ENCODE measurements around the gene LRRIQ4.

LRRIQ4 gene

DNA sequence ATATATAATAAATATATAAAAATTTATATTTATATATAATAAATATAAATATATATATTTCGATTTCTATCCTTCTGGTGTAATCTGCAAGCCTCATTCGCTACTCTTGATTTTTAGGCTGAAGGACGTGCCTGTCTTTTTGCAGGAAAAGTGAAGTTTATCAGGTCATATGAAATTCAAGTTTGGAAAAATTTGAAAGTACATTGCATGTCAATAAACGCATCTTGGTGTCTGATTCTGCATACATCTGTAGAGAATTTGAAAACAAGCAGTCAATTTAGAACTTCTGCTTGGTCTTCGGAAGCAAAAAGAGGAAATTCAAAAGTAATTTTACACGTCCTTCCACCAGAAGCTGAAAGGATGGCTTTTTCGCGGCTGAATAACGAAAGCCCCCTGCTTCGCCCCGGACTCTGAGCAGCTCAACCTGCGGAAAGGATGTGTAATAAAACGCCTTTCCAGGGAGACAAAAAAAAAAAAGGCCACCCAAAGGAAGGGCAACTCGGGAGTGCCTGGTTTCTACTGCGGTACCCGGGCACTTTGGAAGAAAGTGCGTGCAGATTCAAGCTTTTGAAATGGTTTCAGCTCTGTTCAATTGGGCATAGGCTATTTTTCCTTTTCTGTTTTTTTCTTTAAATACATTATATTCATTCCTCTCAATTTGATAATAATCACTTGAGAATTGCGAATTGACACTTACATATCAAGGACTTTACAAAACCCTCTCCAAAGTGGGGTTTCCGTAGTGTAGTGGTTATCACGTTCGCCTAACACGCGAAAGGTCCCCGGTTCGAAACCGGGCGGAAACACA, 41.0 kb upstream of the LRRIQ4 start:
- Histone ChIP-seq H3K9me3 (no peaks in the 10 kb centered on the region), H3K27ac (peak overlapping the region; percentile 93 to 96), H3K27me3 (no peaks in the 10 kb centered on the region), H3K4me1 (peaks cover 0 to 24% (median 19%) of the 10 kb centered on the region in 4 donors), H3K4me3 (peak overlapping the region; percentile 61 to 90), H3K36me3 (peaks cover 7 to 13% (median 10%) of the 10 kb centered on the region in 3 donors)
- no peak for TF ChIP-seq CTCF (IDR thresholded peaks at IDR 0.05)
- peak; percentile 47 to 69 for DNase-seq
- intact Hi-C loops (cut with DNase I; ENCODE audit: low total_unique reads) = no loop called here

GRCh38 chr3:169772305-169772896, 40.3 kb upstream of the LRRIQ4 start:
- no peak for TF ChIP-seq CTCF (IDR thresholded peaks at IDR 0.05)
- peak overlapping the region; percentile 61 to 90 for H3K4me3 ChIP-seq
- H3K4me1 ChIP-seq = peaks cover 0 to 24% (median 20%) of the 10 kb centered on the region in 4 donors
- H3K9me3 ChIP-seq = no peaks in the 10 kb centered on the region
- peak overlapping the region; percentile 93 to 96 for H3K27ac ChIP-seq
- intact Hi-C loops (cut with DNase I; ENCODE audit: low total_unique reads) = no loop called here
- DNase-seq = peak; percentile 65 to 89
- H3K27me3 ChIP-seq = no peaks in the 10 kb centered on the region
- H3K36me3 ChIP-seq = peaks cover 14 to 19% (median 17%) of the 10 kb centered on the region in 3 donors

DNA sequence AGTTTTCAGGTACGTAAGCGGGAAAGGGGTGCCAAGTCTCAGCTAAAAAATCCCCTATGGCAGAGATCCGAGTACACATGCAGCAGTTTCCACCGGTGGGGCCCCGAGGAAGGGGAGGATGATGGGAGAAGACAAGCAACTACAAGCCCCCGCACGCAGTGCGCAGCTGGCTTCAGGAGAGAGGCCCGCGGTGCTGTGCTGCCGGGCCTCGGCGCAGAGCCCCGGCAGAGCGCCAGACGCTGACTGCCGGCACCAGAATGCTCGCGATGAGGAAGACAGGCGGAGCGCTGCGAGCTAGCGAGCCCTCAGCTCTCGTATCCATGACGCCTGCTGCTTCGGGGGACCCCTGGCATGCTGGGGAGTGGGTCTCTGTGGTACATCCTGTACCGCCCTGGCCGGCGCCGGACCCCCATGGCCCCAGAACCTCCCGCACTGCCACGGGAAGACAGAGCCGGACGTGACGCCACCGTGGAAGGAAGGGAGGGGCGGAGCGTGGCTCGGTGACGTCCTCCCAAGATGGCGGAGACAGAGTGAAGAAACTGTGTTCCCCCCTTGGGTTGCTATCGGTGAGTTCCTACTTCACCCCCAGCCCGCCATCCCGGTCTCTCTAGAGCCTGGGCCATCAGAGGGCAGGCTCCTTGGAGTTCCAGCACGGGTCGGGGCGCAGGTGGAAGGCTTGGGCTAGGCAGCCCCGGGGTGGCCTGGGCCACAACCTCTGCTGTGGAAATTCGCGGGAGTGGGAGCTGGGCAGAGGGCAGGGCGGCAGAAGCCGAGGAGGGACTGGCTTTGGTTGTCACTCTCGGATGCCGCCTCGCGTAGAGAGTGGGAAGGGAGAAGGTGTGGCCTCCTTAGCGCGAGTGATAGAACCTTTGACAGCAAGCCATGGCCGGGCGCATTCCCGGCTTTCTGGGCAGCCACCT, 39.5 kb upstream of the LRRIQ4 start, which contains the start of gene MYNN:
Gene MYNN (plus strand): TSS at position 500 of the 920 bp plus-strand sequence. CDS start 900 bp downstream, outside the sequence.
- H3K27me3 ChIP-seq = no peaks in the 10 kb centered on the region

GRCh38 chr3:169774186-169774585, 38.5 kb upstream of the LRRIQ4 start:
- TF ChIP-seq CTCF (IDR thresholded peaks at IDR 0.05) = no peak
- peaks cover 0 to 29% (median 21%) of the 10 kb centered on the region in 4 donors for H3K4me1 ChIP-seq
- H3K27ac ChIP-seq = peak overlapping the region; percentile 93 to 96
- DNase-seq = no peak
- peak overlapping the region; percentile 61 to 90 for H3K4me3 ChIP-seq
- peaks cover 30 to 33% (median 31%) of the 10 kb centered on the region in 3 donors for H3K36me3 ChIP-seq
- H3K9me3 ChIP-seq = no peaks in the 10 kb centered on the region
- no peaks in the 10 kb centered on the region for H3K27me3 ChIP-seq
- intact Hi-C loops (cut with DNase I; ENCODE audit: low total_unique reads) = no loop called here

More for the DNA sequence above, 39.5 kb upstream of the LRRIQ4 start, which contains the start of gene MYNN:
- DNase-seq = peak; percentile 92 to 95
- peaks cover 0 to 24% (median 20%) of the 10 kb centered on the region in 4 donors for H3K4me1 ChIP-seq
- no peaks in the 10 kb centered on the region for H3K9me3 ChIP-seq
- no peak for TF ChIP-seq CTCF (IDR thresholded peaks at IDR 0.05)
- H3K27ac ChIP-seq = peak within 1 kb of the TSS; percentile 93 to 96
- intact Hi-C loops (cut with DNase I; ENCODE audit: low total_unique reads) = no loop called here
- H3K4me3 ChIP-seq = peak within 1 kb of the TSS; percentile 61 to 90
- H3K36me3 ChIP-seq = peaks cover 21 to 26% (median 24%) of the 10 kb centered on the region in 3 donors

DNA sequence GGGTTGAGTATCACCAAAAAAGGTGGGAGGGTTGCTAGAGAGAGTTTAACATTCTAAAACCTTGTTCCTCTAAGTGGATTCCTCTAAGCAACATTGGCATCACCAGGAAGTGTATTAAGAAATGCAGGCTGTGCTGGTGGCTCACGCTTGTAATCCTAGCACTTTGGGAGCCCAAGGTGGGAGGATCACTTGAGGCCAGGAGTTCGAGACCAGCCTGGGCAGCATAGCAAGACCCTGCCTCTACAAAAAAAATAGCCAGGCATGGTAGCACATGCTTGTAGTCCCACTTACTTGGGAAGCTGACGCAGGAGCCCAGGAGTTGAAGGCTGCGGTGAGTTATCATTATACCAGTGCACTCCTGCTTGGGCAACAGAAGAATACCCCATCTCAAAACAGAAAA, 34.8 kb upstream of the LRRIQ4 start:
- Histone ChIP-seq H3K27me3 (no peaks in the 10 kb centered on the region), H3K9me3 (no peaks in the 10 kb centered on the region), H3K36me3 (peaks cover 64 to 70% (median 68%) of the 10 kb centered on the region in 3 donors), H3K4me1 (peaks cover 0 to 36% (median 24%) of the 10 kb centered on the region in 4 donors), H3K4me3 (no peak overlapping the region), H3K27ac (no peak overlapping the region)
- DNase-seq = no peak
- intact Hi-C loops (cut with DNase I; ENCODE audit: low total_unique reads) = no loop called here
- no peak for TF ChIP-seq CTCF (IDR thresholded peaks at IDR 0.05)
